ENCODE data around the gene CUL2. TPM values are rescaled to one million over a fixed set of nuclear protein-coding genes. Genes with fewer than 3 reads are reported as not detected.
"Not testable (repeated sequence)": the region's sequence is repeated elsewhere in the genome, so short reads cannot be mapped to it uniquely, and the experiment has no call there.

CUL2 gene
- total and polyA plus RNA-seq, 7 donors, result 26.2 to 65.6 (median 47.0) TPM

DNA sequence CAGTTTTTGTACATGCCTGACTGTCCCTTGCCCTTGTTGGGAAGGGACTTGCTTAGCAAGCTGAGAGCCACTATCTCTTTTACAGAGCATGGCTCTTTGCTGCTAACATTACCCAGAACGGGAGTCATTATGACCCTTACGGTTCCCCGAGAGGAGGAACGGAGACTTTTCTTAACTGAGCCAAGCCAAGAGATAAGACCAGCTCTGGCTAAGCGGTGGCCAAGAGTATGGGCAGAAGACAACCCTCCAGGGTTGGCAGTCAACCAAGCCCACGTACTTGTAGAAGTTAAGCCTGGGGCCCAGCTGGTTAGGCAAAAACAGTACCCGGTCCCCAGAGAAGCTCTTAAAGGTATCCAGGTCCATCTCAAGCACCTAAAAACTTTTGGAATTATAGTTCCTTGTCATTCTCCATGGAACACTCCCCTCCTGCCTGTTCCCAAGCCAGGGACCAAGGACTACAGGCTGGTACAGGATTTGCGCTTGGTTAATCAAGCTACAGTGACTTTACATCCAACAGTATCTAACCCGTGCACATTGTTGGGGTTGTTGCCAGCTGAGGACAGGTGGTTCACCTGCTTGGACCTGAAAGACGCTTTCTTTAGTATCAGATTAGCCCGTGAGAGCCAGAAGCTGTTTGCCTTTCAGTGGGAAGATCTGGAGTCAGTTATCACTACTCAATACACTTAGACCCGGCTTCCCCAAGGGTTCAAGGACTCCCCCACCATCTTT is 118.4 kb downstream of the CUL2 start:
- DNase-seq; intact Hi-C loops (cut with DNase I); H3K27me3 ChIP-seq (ENCODE audit: insufficient read depth in 3 of 3, low read length in 2 of 3); H3K4me1 ChIP-seq; H3K27ac ChIP-seq; H3K9me3 ChIP-seq; ATAC-seq; H3K4me3 ChIP-seq; H3K36me3 ChIP-seq (ENCODE audit: insufficient read depth in 1 of 2, low read depth in 1 of 2): not testable (repeated sequence)
- 68 to 78% (median 70%) methylated on average over 12 of the region's 12 CpGs for WGBS, 3 donors

DNA sequence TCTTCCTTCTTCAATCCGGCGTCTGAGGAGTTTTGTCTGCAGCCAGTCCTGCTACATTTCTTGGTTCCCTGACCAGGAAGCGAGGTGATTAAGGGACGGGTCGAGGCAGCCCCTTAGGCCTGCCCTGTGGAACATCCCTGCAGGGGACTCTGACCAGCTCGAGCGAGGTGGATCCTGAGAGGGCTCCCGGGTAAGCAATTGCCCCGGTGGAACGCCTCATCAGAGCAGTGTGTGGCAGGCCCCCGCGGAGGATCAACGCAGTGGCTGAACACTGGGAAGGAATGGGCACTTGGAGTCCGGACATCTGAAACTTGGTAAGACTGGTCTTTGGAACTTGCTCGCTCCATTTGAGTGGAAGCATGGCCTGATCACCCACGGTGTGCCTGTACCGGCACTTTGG is 121.0 kb downstream of the CUL2 start:
- intact Hi-C loops (cut with DNase I), result no loop called here
- no peaks in the 10 kb centered on the region for H3K36me3 ChIP-seq (ENCODE audit: insufficient read depth in 1 of 2, low read depth in 1 of 2)
- 92 to 96% (median 94%) methylated on average over 17 of the region's 17 CpGs for WGBS, 3 donors
- no peak overlapping the region for H3K27ac ChIP-seq
- peaks cover 3% of the 10 kb centered on the region for H3K4me1 ChIP-seq
- no peak overlapping the region for H3K4me3 ChIP-seq
- ATAC-seq (no peak), DNase-seq (no peak)
- H3K27me3 ChIP-seq (ENCODE audit: insufficient read depth in 3 of 3, low read length in 2 of 3), result no peaks in the 10 kb centered on the region
- TF ChIP-seq, protein P1, sequence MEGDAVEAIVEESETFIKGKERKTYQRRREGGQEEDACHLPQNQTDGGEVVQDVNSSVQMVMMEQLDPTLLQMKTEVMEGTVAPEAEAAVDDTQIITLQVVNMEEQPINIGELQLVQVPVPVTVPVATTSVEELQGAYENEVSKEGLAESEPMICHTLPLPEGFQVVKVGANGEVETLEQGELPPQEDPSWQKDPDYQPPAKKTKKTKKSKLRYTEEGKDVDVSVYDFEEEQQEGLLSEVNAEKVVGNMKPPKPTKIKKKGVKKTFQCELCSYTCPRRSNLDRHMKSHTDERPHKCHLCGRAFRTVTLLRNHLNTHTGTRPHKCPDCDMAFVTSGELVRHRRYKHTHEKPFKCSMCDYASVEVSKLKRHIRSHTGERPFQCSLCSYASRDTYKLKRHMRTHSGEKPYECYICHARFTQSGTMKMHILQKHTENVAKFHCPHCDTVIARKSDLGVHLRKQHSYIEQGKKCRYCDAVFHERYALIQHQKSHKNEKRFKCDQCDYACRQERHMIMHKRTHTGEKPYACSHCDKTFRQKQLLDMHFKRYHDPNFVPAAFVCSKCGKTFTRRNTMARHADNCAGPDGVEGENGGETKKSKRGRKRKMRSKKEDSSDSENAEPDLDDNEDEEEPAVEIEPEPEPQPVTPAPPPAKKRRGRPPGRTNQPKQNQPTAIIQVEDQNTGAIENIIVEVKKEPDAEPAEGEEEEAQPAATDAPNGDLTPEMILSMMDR (IDR thresholded peaks at IDR 0.05), result no peak
- H3K9me3 ChIP-seq, result no peaks in the 10 kb centered on the region

DNA sequence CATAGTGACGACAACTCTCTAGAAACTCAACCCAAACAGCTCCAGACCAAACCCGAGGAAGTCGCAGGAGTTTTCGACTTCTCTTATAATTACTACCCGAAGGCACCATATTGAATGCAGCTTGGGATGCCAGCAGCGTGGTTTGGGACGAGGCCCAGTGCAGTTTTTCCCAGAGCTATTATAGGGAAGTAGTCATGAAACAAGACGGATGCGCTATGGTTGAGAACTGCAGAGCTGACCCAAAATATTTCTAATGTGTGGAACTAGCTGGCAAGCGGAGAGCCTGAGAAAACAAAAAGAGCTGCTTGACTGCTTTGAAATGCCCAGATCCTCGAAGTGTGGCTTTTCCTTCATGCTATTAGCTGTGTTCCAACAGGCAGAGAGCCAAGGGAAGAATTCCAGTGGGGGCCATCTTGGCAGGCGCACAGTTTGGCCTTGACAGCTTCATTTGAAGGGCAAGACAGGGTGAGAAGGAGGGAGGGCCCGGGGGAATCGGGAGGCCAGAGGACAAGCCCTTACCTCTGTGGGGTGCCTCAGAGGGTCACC is 122.7 kb downstream of the CUL2 start:
- Histone ChIP-seq H3K4me3 (no peak overlapping the region), H3K4me1 (peaks cover 3% of the 10 kb centered on the region), H3K36me3 (ENCODE audit: insufficient read depth in 1 of 2, low read depth in 1 of 2) (no peaks in the 10 kb centered on the region), H3K27ac (no peak overlapping the region), H3K27me3 (ENCODE audit: insufficient read depth in 3 of 3, low read length in 2 of 3) (no peaks in the 10 kb centered on the region), H3K9me3 (no peaks in the 10 kb centered on the region)
- TF ChIP-seq, protein P1 (IDR thresholded peaks at IDR 0.05), result no peak
- WGBS, 3 donors, result 25 to 32% (median 26%) methylated on average over 14 of the region's 14 CpGs
- ATAC-seq (no peak), DNase-seq (peak in 1 of 2 donors; percentile 56)
- intact Hi-C loops (cut with DNase I), result no loop called here

DNA sequence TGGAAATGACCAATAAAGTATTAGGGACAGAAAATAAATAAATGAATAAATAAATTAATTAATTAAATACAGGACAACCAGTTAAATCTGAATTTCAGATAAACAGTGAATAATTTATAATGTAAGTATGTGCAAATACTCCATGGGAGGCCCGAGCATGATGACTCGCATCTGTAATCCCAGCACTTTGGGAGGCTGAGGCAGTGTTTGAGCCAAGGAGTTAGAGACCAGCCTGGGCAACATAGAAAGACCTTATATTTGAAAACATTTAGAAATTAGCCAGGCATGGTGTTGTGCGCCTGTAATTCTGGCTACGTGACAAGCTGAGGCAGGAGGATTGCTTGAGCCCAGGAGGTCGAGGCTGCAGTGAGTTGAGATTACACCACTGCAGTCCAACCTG is 123.7 kb downstream of the CUL2 start:
- WGBS, 3 donors, result 93 to 97% (median 96%) methylated on average over 5 of the region's 5 CpGs
- no peak overlapping the region for H3K4me3 ChIP-seq
- intact Hi-C loops (cut with DNase I), result no loop called here
- no peaks in the 10 kb centered on the region for H3K36me3 ChIP-seq (ENCODE audit: insufficient read depth in 1 of 2, low read depth in 1 of 2)
- H3K27ac ChIP-seq, result no peak overlapping the region
- ATAC-seq (no peak), DNase-seq (no peak)
- TF ChIP-seq, protein P1 (IDR thresholded peaks at IDR 0.05), result no peak
- no peaks in the 10 kb centered on the region for H3K27me3 ChIP-seq (ENCODE audit: insufficient read depth in 3 of 3, low read length in 2 of 3)
- H3K4me1 ChIP-seq, result peaks cover 3% of the 10 kb centered on the region
- no peaks in the 10 kb centered on the region for H3K9me3 ChIP-seq

DNA sequence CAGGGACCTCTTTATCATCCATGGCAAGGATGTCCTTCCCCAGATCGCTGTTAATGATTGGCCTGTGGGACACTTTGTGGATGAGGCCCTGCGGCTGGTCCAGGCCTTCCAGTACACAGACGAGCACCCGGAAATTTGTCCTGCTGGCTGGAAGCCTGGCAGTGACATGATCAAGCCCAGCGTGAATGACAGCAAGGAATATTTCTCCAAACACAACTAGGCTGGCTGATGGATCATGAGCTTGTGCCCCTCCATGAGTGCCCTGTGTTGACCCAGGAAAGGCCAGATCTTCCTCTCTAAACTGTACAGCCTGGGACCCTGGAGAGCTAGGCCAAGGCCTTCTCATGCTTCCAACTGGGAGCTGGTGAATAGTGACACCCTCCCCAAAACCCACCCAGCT is 124.1 kb downstream of the CUL2 start:
- no peak for ATAC-seq
- no peak for DNase-seq
- WGBS, 3 donors, result 90 to 95% (median 90%) methylated on average over 5 of the region's 5 CpGs
- TF ChIP-seq, protein P1 (IDR thresholded peaks at IDR 0.05), result no peak
- H3K27ac ChIP-seq, result no peak overlapping the region
- peaks cover 3% of the 10 kb centered on the region for H3K4me1 ChIP-seq
- no peaks in the 10 kb centered on the region for H3K9me3 ChIP-seq
- H3K4me3 ChIP-seq, result no peak overlapping the region
- no peaks in the 10 kb centered on the region for H3K27me3 ChIP-seq (ENCODE audit: insufficient read depth in 3 of 3, low read length in 2 of 3)
- intact Hi-C loops (cut with DNase I), result no loop called here
- no peaks in the 10 kb centered on the region for H3K36me3 ChIP-seq (ENCODE audit: insufficient read depth in 1 of 2, low read depth in 1 of 2)

All from psoas muscle (tissue), 8 donors.